HepG2 (cell line): ENCODE measurements around the gene NUDT17.

Experiments
- ISX ChIP-seq: sonication (generic); formaldehyde crosslinking; conservative IDR thresholded peaks from 2 replicates; pipeline ENCODE4 v1.5.0; 2020; ENCODE audit warnings: missing genetic modification reagents
- JUN ChIP-seq: sonication (generic); formaldehyde crosslinking; IDR thresholded peaks from 2 replicates; pipeline ENCODE4 v1.4.0; 2020; ENCODE audit warnings: mild to moderate bottlenecking, missing genetic modification reagents
- MBNL3 ChIP-seq: fragments of 250-450 bp; sonication (Bioruptor Pico); conservative IDR thresholded peaks from 2 replicates; pipeline ENCODE4 v1.8.0; 2022; ENCODE audit warnings: mild to moderate bottlenecking, inconsistent platforms
- MTF2 ChIP-seq: sonication (generic); formaldehyde crosslinking; IDR thresholded peaks from 2 replicates; pipeline ENCODE4 v1.5.0; 2020; ENCODE audit warnings: missing genetic modification reagents, borderline replicate concordance
- NR3C1 ChIP-seq: sonication (generic); formaldehyde crosslinking; IDR thresholded peaks from 2 replicates; pipeline ENCODE4 v1.4.0; 2020; ENCODE audit warnings: missing genetic modification reagents
- POLR2A ChIP-seq, 2 experiments: IDR thresholded peaks; 2 replicates each; pipeline ENCODE4 v1.6.1; 2011; ENCODE audit warnings: low read depth in 2 of 2, low read length in 2 of 2, mild to moderate bottlenecking in 1 of 2, moderate library complexity in 1 of 2; ENCODE audit not compliant: insufficient read depth in 1 of 2
- RCOR2 ChIP-seq: IDR thresholded peaks from 2 replicates; pipeline ENCODE4 v1.6.1; 2016; ENCODE audit warnings: missing biosample characterization, missing genetic modification reagents
- ZFP90 ChIP-seq: sonication (generic); formaldehyde crosslinking; IDR thresholded peaks from 2 replicates; pipeline ENCODE4 v1.8.0; 2022; ENCODE audit warnings: missing genetic modification reagents, mild to moderate bottlenecking, inconsistent platforms, borderline replicate concordance
- ZNF12 ChIP-seq: sonication (generic); formaldehyde crosslinking; IDR thresholded peaks from 2 replicates; pipeline ENCODE4 v1.5.0; 2020; ENCODE audit warnings: missing genetic modification reagents
- ZNF564 ChIP-seq: sonication (generic); formaldehyde crosslinking; IDR thresholded peaks from 2 replicates; pipeline ENCODE4 v1.8.1; 2023; ENCODE audit warnings: mild to moderate bottlenecking, missing genetic modification reagents
- TF ChIP-seq, protein P1 (sequence below): sonication (generic); formaldehyde crosslinking; IDR thresholded peaks from 2 replicates; pipeline ENCODE4 v1.8.1; 2023; ENCODE audit warnings: mild to moderate bottlenecking, inconsistent platforms, moderate library complexity, missing genetic modification reagents, borderline replicate concordance

DNA sequence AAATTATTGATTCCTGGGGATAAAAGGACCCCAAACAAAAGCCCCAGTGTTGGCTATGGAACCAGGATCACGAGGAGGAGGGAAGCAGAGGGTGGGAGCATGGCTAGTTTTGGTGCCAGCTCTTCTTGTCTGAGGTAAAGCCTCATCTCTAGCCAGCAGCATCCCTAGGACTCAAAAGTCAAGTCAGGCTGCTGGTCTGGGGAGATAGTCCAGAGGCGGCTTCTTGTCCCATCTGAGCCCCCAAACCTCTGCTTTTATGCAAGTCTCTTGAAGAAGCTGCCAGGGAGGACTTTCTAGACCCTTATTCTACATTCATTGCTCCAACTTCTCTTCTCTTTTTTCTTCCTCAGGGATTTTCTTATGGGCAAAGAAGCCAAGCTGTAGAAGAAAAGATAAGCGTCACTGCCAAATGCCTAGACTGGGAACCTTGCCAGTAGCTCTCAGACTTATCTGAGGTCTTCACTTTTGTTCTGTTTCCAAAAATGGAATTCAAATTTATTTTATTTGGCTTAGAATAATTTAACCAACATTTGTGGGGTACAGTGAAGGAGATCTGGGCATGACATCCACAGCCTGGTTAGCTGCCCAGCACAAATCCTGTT, 47.2 kb downstream of the NUDT17 start:
- no peak for TF ChIP-seq NR3C1 (CRISPR knock-in tag)
- no peak for TF ChIP-seq MBNL3 (CRISPR knock-in tag)
- no peak for TF ChIP-seq RCOR2
- TF ChIP-seq ZNF12 = no peak
- TF ChIP-seq, protein P1, sequence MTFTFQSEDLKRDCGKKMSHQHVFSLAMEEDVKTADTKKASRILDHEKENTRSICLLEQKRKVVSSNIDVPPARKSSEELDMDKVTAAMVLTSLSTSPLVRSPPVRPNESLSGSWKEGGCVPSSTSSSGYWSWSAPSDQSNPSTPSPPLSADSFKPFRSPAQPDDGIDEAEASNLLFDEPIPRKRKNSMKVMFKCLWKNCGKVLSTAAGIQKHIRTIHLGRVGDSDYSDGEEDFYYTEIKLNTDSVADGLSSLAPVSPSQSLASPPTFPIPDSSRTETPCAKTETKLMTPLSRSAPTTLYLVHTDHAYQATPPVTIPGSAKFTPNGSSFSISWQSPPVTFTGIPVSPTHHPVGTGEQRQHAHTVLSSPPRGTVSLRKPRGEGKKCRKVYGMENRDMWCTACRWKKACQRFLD (CRISPR knock-in tag) = no peak
- TF ChIP-seq ISX (CRISPR knock-in tag) = no peak
- TF ChIP-seq MTF2 (CRISPR knock-in tag) = no peak
- TF ChIP-seq ZFP90 (CRISPR knock-in tag) = no peak
- TF ChIP-seq ZNF564 = no peak
- TF ChIP-seq POLR2A (IDR thresholded peaks at IDR 0.05; ENCODE audit: insufficient read depth in 1 of 2, low read depth in 2 of 2, low read length in 2 of 2) = no peak
- TF ChIP-seq JUN (CRISPR knock-in tag) = no peak
